NT2/D1 (cell line): Measurements from ENCODE around the gene NDUFA12.

Source experiments
- SUZ12 ChIP-seq: IDR thresholded peaks from 2 replicates; pipeline ENCODE4 v1.6.1; 2011; ENCODE audit not compliant: insufficient read length, insufficient read depth; ENCODE audit errors: extremely low read depth
- YY1 ChIP-seq: IDR thresholded peaks from 2 replicates; pipeline ENCODE4 v1.6.1; 2011; ENCODE audit not compliant: insufficient read length, insufficient read depth
- ZNF274 ChIP-seq: IDR thresholded peaks from 2 replicates; pipeline ENCODE4 v1.6.1; 2011; ENCODE audit warnings: mild to moderate bottlenecking, low read depth, low read length

GRCh38 chr12:94980577-94980976, 22.9 kb downstream of the NDUFA12 start:
- TF ChIP-seq YY1: no peak
- TF ChIP-seq ZNF274: no peak
- TF ChIP-seq SUZ12: no peak
